ENCODE measurements around the gene C3orf18.

DNA sequence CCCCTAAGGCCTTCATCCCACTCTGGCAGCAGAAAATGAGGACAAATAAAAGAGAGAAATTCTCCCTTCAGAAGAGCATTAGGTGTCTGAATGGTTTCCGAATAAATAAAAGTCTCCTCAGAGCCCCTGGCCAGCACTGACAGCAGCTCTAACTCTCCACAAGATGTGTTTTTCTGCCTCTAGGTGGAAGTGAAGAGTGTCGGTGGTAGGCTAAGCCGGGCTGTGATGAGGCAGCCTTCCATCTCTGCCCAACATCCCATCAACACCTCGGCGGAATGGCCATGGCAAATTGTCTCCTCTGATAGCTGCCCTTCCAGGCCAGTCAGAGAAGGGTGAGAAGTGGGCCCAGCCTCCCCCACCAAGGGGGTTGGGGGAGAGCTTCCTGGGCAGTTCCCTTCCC is 57.8 kb downstream of the C3orf18 start:
- TF ChIP-seq TCF7L2 (IDR thresholded peaks at IDR 0.05; ENCODE audit: borderline replicate concordance, low read depth, low read length), result no peak
- TF ChIP-seq, protein P1, sequence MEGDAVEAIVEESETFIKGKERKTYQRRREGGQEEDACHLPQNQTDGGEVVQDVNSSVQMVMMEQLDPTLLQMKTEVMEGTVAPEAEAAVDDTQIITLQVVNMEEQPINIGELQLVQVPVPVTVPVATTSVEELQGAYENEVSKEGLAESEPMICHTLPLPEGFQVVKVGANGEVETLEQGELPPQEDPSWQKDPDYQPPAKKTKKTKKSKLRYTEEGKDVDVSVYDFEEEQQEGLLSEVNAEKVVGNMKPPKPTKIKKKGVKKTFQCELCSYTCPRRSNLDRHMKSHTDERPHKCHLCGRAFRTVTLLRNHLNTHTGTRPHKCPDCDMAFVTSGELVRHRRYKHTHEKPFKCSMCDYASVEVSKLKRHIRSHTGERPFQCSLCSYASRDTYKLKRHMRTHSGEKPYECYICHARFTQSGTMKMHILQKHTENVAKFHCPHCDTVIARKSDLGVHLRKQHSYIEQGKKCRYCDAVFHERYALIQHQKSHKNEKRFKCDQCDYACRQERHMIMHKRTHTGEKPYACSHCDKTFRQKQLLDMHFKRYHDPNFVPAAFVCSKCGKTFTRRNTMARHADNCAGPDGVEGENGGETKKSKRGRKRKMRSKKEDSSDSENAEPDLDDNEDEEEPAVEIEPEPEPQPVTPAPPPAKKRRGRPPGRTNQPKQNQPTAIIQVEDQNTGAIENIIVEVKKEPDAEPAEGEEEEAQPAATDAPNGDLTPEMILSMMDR (tag by site-specific recombination; IDR thresholded peaks at IDR 0.05), result no peak
- no peak for TF ChIP-seq ZNF223 (tag by site-specific recombination; IDR thresholded peaks at IDR 0.05)
- TF ChIP-seq GFI1B (tag by site-specific recombination; IDR thresholded peaks at IDR 0.05), result no peak
- TF ChIP-seq ZNF174 (tag by site-specific recombination; IDR thresholded peaks at IDR 0.05), result no peak
- no peak for TF ChIP-seq ZNF449 (tag by site-specific recombination; IDR thresholded peaks at IDR 0.05)
- no peak for TF ChIP-seq SP2 (tag by site-specific recombination; IDR thresholded peaks at IDR 0.05)

Measured in HEK293 (cell line).